G401.6 (cell line): ENCODE data around the gene SOCS1.
"Not testable (repeated sequence)": the region's sequence is repeated elsewhere in the genome, so short reads cannot be mapped to it uniquely, and the experiment has no call there.

Experiments used
- FAIRE-seq: peaks from 2 replicates; lab custom pipeline; 2012; peaks lifted over from hg19 to GRCh38; lab: Jason Lieb, UNC

The SOCS1 gene

GRCh38 chr16:11255737-11256660 lies at the start of gene SOCS1:
TSS of gene SOCS1 (minus strand) at chr16:11256204. CDS start at chr16:11255478, 726 bp downstream.
- FAIRE-seq: no peak

DNA sequence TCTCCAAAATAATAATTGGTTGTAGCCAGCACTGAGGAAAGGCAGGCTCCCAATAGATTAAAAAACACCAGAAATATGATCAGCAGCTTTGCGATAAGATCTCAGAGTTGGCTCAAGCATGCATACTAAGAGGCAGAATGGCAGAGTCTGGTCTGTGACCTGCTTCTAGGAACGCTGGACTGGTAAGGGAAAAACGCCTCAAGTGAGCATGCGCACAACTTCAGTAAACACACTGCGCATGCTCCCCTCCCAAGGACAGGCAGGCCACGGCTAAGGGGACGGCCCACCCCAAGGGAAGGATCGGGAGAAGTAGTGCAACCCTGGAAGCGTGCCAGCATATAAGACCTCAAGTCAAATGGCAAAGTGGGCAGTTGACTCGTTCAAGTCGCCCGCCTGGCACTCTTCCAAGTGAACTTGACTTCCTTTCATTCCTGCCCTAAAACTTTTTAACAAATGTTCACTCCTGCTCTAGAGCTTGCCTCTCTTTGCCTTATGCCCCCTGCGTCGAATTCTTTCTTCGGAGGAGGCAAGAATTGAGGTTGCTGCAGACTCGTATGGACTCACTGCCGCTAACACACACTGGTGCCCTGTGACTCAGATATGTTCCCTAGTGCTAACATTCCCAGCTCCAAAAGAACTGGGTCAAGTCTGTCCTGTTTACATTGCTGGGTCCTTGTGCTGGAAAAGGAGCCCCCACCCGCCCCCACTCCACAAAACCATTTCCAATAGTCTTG lies 47.6 kb upstream of the SOCS1 start:
- no peak for FAIRE-seq

GRCh38 chr16:11302977-11303376 lies 47.0 kb upstream of the SOCS1 start:
- FAIRE-seq: no peak

DNA sequence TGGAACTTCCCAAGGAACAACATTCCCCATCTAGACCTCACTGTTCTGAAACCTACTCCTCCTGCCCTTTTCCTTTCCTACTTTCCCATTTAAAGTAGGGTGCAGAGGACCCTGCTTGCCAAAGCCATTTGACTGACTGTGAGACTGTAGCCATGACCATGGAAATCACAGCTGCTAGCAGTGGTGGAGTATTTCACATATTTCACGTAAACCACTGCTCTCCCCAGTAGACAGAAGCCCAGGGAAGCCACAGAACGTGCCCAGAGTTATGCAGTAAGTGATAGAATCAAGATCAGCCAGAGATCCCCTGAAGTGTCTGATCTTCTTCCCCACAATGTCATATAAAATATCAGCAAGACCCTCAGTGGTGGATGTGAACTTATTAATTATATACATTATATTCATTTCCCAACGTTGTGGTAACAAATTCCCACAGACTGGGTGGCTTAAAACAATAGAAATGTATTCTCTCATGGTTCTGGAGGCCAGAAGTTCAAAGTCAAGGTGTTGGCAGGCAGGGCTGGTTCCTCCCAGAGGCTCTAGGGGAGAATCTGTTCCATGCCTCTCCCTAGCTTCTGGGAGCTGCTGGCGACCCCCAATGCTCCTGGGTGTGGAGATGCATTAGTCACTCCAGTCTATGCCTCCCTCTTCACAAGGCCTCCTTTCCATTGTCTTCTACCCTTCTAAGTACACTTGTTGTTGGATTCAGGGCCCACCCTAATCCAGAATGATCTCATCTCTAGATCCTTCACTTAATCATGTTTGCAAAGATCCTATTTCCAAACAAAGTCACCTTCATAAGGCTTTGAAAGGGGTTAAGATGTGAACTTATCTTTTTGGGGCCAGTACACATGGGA lies 45.9 kb upstream of the SOCS1 start:
- FAIRE-seq: no peak

GRCh38 chr16:11300560-11300892 lies 44.5 kb upstream of the SOCS1 start:
- no peak for FAIRE-seq

GRCh38 chr16:11299865-11300559 lies 44.0 kb upstream of the SOCS1 start:
- FAIRE-seq: no peak

DNA sequence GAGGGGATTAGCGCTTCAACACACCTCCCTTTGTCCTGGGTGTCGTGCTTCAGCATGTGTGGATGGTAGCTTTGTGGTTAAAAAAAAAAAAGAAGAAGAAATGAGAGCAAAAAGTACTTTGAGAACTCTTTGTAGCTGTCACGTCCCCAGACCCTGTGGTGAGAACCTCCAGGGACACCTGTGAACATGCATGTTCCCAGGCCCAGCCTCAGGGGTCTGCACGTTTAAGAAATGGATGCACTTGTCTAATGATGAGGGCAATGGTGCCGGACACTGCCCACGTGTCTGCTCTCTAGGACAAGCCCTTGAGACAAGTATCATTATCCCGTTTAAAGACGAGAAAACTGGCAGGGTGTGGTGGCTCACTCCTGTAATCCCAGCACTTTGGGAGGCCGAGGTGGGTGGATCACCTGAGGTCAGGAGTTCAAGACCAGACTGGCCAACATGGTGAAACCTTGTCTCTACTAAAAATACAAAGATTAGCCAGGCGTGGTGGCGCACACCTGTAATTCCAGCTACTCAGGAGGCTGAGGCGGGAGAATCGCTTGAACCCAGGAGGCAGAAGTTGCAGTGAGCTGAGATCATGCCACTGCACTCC lies 43.0 kb upstream of the SOCS1 start:
- not testable (repeated sequence) for FAIRE-seq

DNA sequence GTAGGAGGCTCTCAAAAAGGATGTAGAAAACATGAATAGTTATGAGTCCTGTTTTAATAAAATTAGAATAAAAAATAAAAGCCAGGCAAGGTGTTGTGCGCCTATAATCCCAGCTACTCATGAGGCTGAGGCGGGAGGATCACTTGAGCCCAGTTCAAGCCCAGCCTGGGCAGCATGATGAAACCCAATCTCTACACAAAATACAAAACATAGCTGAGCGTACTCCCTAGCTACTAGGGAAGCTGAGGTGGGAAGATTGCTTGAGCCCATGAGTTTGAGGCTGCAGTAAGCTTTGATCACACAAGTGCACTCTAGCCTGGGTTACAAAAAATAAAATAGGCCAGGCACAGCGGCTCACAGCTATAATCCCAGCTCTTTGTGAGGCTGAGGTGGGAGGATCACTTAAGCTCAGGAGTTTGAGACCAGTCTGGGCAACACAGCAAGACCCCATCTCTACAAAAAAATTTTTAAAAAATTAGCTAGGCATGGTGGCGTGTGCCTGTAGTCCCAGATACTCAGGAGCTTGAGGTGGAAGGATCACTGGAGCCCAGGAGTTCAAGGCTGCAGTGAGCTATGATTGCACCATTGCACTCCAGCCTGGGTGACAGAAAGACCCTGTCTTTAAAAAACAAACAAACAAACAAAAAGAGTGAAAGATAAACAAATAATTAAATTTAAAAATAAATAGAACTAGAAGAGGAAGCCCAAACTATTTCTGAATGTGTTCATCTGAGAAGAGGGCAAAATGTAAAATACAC lies 42.3 kb upstream of the SOCS1 start:
- FAIRE-seq: no peak

GRCh38 chr16:11297492-11298142 lies 41.6 kb upstream of the SOCS1 start:
- FAIRE-seq: no peak

DNA sequence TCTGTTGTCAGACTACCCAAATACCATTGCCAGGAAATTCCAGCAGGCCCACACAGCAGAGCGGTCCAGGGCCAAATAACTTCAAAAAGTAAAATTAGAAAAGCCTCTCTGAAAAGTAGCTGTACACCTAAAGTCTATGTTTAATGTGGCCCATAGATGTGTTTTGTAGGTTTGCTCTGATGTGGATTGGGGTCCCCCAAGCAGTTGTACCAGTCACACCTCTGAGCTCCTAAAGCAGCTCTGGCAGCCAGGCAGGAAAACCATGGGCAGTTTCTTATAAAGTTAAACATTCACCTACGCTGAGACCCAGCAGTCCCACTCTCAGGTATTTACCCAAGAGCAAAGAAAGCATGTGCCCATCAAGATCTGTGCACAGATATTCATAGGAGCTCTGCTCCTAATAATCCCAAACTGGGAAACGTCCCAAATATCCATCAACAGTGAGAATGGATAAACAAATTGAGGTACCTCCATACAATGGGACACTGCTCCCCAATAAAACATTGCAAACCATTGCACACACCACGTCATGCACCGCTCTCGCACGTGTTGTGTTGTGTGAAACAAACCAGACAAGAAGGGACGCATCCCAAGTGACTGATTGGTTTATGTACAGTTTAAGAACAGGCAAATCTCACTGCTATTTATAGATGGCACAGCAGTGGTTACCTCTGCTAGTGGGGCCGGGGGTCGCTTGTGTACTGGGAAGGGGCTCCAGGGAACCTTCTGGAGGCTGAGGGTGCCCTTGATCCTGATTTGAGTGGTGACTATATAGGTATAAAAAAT lies 40.9 kb upstream of the SOCS1 start:
- no peak for FAIRE-seq

DNA sequence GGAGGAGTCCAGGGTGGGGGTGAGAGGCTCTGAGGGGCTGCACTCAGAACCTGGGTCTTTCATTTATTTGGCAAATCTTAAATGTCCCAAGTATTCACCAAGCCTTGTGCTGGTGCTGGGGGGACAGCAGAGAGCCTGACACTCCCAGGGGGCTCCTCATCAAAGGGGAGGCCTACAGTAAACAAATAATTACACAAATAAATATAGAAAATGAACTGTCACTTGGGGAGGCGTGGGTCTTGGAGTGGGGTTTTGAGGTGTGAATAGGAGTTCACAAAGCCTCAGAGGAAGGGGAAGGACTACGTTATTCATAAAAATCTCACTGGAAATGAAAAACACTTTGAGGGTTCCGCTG lies 40.3 kb upstream of the SOCS1 start:
- FAIRE-seq: no peak

DNA sequence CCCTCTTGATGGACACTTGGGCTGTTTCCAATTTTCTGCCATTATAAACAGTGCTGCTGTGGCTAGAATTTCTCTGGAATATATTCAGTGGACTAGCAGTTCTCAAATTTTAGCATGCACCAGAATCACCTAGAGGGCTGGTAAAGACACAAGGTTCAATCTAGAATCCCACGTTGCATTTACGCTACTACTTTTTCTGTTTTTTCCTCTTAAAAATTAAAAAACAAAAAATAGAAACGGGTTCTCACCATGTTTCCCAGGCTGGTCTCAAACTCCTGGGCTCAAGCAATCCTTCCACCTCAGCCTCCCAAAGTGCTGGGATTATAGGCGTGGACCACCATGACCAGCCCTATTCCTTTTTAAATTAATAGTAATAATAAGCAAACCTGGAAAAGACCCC lies 39.7 kb upstream of the SOCS1 start:
- no peak for FAIRE-seq

GRCh38 chr16:11292076-11292748 lies 36.2 kb upstream of the SOCS1 start:
- FAIRE-seq: no peak

DNA sequence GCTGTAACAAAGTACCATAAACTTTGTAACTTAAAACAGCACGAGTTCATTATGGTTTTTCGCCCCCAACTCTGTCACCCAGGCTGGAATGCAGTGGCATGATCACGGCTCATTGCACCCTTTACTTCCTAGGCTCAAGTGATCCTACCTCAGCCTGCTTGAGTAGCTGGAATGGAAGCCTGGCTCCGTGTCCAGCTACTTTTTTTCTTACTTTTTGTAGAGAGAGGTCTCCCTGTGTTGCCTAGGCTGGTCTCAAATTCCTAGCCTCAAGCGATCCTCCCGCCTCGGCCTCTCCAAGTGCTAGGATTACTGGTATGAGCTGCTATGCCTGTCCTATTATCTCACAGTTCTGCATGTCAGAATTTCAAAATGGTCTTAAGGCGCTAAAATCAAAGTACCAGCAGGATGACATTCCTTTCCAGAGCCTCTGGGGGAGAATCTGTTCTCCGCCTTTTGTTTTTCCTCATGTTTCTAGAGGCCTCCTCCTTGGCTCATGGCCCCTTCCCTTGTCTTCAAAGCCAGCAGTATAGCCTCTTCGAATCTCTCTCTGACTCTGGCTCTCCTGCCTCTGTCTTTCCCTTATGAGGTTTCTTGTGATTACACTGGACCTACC lies 35.2 kb upstream of the SOCS1 start:
- no peak for FAIRE-seq

- no peak for FAIRE-seq
Measured at GRCh38 chr16:11290102-11290893, 34.3 kb upstream of the SOCS1 start.

DNA sequence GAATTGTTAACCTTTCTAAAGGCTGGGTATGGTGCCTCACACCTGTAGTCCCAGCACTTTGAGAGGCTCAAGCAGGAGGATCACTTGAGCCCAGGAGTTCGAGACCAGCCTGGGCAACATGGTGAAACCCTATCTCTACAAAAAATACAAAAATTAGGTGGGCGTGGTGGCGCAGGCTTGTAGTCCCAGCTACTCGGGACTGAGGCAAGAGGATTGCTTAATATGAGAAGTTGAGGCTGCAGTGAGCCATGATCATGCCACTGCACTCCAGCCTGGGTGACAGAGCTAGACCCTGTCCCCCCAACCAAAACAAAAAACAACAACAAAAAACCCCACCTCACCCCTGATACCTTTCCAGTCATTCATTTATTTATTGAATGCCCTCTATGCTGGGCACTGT lies 33.7 kb upstream of the SOCS1 start:
- FAIRE-seq: not testable (repeated sequence)

- FAIRE-seq: no peak
Measured at GRCh38 chr16:11289202-11289601, 33.2 kb upstream of the SOCS1 start.

DNA sequence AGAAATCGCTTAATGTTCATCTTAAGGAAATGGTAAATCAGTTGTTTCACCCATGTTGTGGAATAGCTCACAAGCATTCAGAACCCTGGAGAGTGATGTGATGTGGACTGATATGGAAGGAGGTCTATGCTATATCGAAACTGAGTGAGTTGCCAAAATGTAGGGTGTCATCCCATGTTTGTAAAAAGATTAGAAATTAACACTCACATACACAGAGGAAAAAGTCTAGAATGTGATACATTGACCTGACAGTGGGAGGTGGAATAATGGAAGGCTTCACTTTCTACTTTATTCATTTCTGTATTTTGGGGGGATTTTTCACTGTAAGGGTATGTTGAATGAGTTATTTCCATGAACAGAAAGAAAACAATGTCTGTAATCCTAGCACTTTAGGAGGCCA lies 29.8 kb upstream of the SOCS1 start:
- FAIRE-seq: no peak
